B cell (primary cell): ENCODE measurements around the gene TEKT2. TPM values are rescaled to one million over a fixed set of nuclear protein-coding genes. Genes with fewer than 3 reads are reported as not detected.

ENCODE experiments used
- ATAC-seq: fragments of 200-7000 bp; cut with Tn5 transposase; one replicate; pipeline ENCODE4 v1.10.0; 2021; ENCODE audit warnings: low read depth, mild to moderate bottlenecking, moderate number of reproducible peaks, moderate library complexity
- CTCF ChIA-PET: fragments of 350-600 bp; sonication (Branson Sonifier 250); formaldehyde crosslinking; loops from one replicate; lab custom pipeline; 2021; ENCODE audit warnings: antibody characterized with exemption, inconsistent platforms; lab: Charles Lee
- POLR2A ChIA-PET: fragments of 350-600 bp; sonication (Branson Sonifier 250); formaldehyde crosslinking; loops from one replicate; lab custom pipeline; 2021; ENCODE audit warnings: antibody characterized with exemption; lab: Charles Lee
- DNase-seq: peaks from one replicate; pipeline ENCODE4 v3.0.0; 2013
- H2AFZ ChIP-seq: 2 replicates; pipeline ENCODE4 v1.6.1; 2012; ENCODE audit warnings: mild to moderate bottlenecking, low read depth, low read length; ENCODE audit not compliant: insufficient read depth, poor library complexity, severe bottlenecking
- H3K27ac ChIP-seq, 2 donors: 1 replicate in 1 of 2; 2 replicates in 1 of 2; pipeline ENCODE4 v1.5.1; 2012 to 2013; ENCODE audit warnings: low read length in 2 of 2, mild to moderate bottlenecking in 2 of 2, moderate library complexity in 1 of 2
- H3K27me3 ChIP-seq, 4 experiments: fragments of 200-600 bp in 1 of 4; sonication (generic) in 1 of 4; replicated peaks in 1 of 4; 1 replicate in 2 of 4; 2 replicates in 2 of 4; pipeline versions ENCODE4 v1.6.1 to v1.7.0; 2013 to 2016; ENCODE audit warnings: low read length in 3 of 4, mild to moderate bottlenecking in 2 of 4, mixed read lengths in 1 of 4, moderate library complexity in 1 of 4; ENCODE audit not compliant: insufficient read depth in 4 of 4, control insufficient read depth in 3 of 4; ENCODE audit errors: control extremely low read depth in 1 of 4
- H3K36me3 ChIP-seq, 2 experiments: replicated peaks in 1 of 2; 1 replicate in 1 of 2; 2 replicates in 1 of 2; pipeline versions ENCODE4 v1.6.1 to v1.7.1; 2013; ENCODE audit warnings: low read length in 1 of 2; ENCODE audit not compliant: insufficient read depth in 2 of 2, control insufficient read depth in 1 of 2; ENCODE audit errors: control extremely low read depth in 1 of 2, extremely low read depth in 1 of 2
- H3K4me1 ChIP-seq, 2 donors: fragments of 200-600 bp in 1 of 2; sonication (generic) in 1 of 2; 1 replicate in 1 of 2; 2 replicates in 1 of 2; pipeline versions ENCODE4 v1.5.1 to v1.6.1; 2013 to 2017; ENCODE audit warnings: low read length in 2 of 2; ENCODE audit not compliant: control insufficient read depth in 2 of 2, insufficient read depth in 2 of 2
- H3K4me2 ChIP-seq: replicated peaks from 2 replicates; pipeline ENCODE3; 2012; ENCODE audit warnings: mild to moderate bottlenecking, low read depth, low read length; ENCODE audit not compliant: poor library complexity, severe bottlenecking
- H3K4me3 ChIP-seq, 5 experiments: fragments of 200-600 bp in 1 of 5; sonication (generic) in 1 of 5; 1 replicate in 3 of 5; 2 replicates in 2 of 5; pipeline versions ENCODE4 v1.5.1 to v1.7.0; 2011 to 2016; ENCODE audit warnings: low read length in 4 of 5, mild to moderate bottlenecking in 4 of 5, low read depth in 2 of 5, control low read depth in 1 of 5, moderate library complexity in 1 of 5; ENCODE audit not compliant: insufficient read depth in 1 of 5; ENCODE audit errors: control extremely low read depth in 1 of 5, extremely low read depth in 1 of 5
- H3K79me2 ChIP-seq: fragments of 200-600 bp; sonication (generic); one replicate; pipeline ENCODE4 v1.6.0; 2016; ENCODE audit warnings: low read length; ENCODE audit not compliant: control insufficient read depth, insufficient read depth
- H3K9ac ChIP-seq: fragments of 200-600 bp; sonication (generic); 2 replicates; pipeline ENCODE4 v1.6.1; 2017; ENCODE audit warnings: mild to moderate bottlenecking, low read length, moderate library complexity
- H3K9me3 ChIP-seq, 3 donors: one replicate each; pipeline versions ENCODE4 v1.6.1 to v1.7.1; 2013; ENCODE audit warnings: low read length in 2 of 3; ENCODE audit not compliant: control insufficient read depth in 2 of 3, insufficient read depth in 1 of 3; ENCODE audit errors: control extremely low read depth in 1 of 3
- H4K20me1 ChIP-seq: 2 replicates; pipeline ENCODE4 v1.6.0; 2012; ENCODE audit warnings: mild to moderate bottlenecking, low read length; ENCODE audit not compliant: insufficient read depth, control insufficient read depth, poor library complexity, severe bottlenecking
- H3K27ac Mint-ChIP-seq: one replicate; pipeline ENCODE4 v1.8.0; 2021; ENCODE audit warnings: mixed read lengths
- H3K27me3 Mint-ChIP-seq: one replicate; pipeline ENCODE4 v1.8.0; 2021; ENCODE audit warnings: mixed read lengths
- H3K4me1 Mint-ChIP-seq: one replicate; pipeline ENCODE4 v1.8.0; 2021; ENCODE audit warnings: mixed read lengths
- H3K4me3 Mint-ChIP-seq: one replicate; pipeline ENCODE4 v1.8.0; 2021; ENCODE audit warnings: mixed read lengths
- H3K9me3 Mint-ChIP-seq: one replicate; pipeline ENCODE4 v1.8.0; 2022; ENCODE audit warnings: mixed read lengths; ENCODE audit not compliant: insufficient read depth
- EZH2 ChIP-seq: IDR thresholded peaks from 2 replicates; pipeline ENCODE4 v1.6.1; 2012; ENCODE audit warnings: borderline replicate concordance, low read depth, mild to moderate bottlenecking, moderate library complexity, low read length; ENCODE audit not compliant: insufficient read depth, poor library complexity, severe bottlenecking
- WGBS: methylation state at CpG from one replicate; pipeline ENCODE4 v1.1.5; 2013; ENCODE audit warnings: missing lambda C conversion rate; ENCODE audit not compliant: insufficient coverage; 5-methylcytosine and 5-hydroxymethylcytosine counted together
- intact Hi-C: fragments of 100-400 bp; cut with micrococcal nuclease; formaldehyde crosslinking; loops from one replicate; pipeline ENCODE4 v1.10.0; 2022
- polyA plus RNA-seq: library from polyadenylated mRNA; depleted of rRNA; stranded (reverse); fragments of >200 nt; gene quantifications from 2 replicates; pipeline ENCODE4 v1.2.3, GENCODE V29; 2012
- total RNA-seq, 2 donors: library from RNA; stranded (reverse); fragments of 120-200 nt in 1 of 2; gene quantifications; 1 replicate in 1 of 2; 2 replicates in 1 of 2; pipeline versions ENCODE4 v1.2.3 to v1.2.4, GENCODE V29; 2013 to 2022
- TF ChIP-seq, protein P1 (sequence below): fragments of 200-600 bp; IDR thresholded peaks from one replicate; pipeline ENCODE4 v1.8.0; 2022; ENCODE audit warnings: antibody characterized with exemption, mild to moderate bottlenecking

TEKT2 gene
- total and polyA plus RNA-seq, 2 donors (not counting 1 experiment from before 2014, with no cell fraction given) = not detected

DNA sequence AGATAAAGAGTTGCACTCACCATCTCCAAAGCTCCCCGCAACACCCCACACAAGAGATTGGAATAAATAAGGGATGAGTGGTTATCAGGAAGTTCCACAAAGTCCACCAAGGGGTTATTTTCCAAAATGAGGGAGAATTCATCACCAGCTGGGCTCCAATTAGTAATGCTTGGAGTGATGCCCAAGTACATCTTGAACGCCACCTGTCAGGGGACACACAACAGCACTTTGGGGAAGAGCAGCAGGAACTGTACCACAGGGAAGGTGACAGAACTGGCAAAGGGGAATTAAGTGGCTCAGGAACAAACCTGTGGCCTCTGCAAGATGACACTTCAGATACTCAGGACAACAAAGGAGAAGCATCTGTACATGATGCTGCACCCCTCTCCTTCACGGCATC, 53.9 kb downstream of the TEKT2 start:
- H3K27ac Mint-ChIP-seq = no peak overlapping the region
- intact Hi-C loops = no loop called here
- no peak for TF ChIP-seq EZH2
- TF ChIP-seq, protein P1, sequence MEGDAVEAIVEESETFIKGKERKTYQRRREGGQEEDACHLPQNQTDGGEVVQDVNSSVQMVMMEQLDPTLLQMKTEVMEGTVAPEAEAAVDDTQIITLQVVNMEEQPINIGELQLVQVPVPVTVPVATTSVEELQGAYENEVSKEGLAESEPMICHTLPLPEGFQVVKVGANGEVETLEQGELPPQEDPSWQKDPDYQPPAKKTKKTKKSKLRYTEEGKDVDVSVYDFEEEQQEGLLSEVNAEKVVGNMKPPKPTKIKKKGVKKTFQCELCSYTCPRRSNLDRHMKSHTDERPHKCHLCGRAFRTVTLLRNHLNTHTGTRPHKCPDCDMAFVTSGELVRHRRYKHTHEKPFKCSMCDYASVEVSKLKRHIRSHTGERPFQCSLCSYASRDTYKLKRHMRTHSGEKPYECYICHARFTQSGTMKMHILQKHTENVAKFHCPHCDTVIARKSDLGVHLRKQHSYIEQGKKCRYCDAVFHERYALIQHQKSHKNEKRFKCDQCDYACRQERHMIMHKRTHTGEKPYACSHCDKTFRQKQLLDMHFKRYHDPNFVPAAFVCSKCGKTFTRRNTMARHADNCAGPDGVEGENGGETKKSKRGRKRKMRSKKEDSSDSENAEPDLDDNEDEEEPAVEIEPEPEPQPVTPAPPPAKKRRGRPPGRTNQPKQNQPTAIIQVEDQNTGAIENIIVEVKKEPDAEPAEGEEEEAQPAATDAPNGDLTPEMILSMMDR = no peak

More for the DNA sequence above, 53.9 kb downstream of the TEKT2 start:
- no peaks in the 10 kb centered on the region for H3K9me3 ChIP-seq
- no peak for ATAC-seq
- CTCF ChIA-PET = no interaction called here
- H3K36me3 ChIP-seq = peaks cover 0 to 42% of the 10 kb centered on the region in 2 experiments
- H3K4me2 ChIP-seq = no peak overlapping the region
- H3K27ac ChIP-seq = no peak overlapping the region
- peaks cover 11% of the 10 kb centered on the region for H3K4me1 Mint-ChIP-seq
- peaks cover 0 to 5% of the 10 kb centered on the region in 2 donors for H3K4me1 ChIP-seq
- H3K9ac ChIP-seq = no peak overlapping the region
- POLR2A ChIA-PET = no interaction called here
- peaks cover 8% of the 10 kb centered on the region for H4K20me1 ChIP-seq
- H3K4me3 ChIP-seq = no peak overlapping the region
- no peak overlapping the region for H2AFZ ChIP-seq
- DNase-seq = no peak
- H3K9me3 Mint-ChIP-seq = no peaks in the 10 kb centered on the region
- no peaks in the 10 kb centered on the region for H3K27me3 ChIP-seq
- WGBS = 93% methylated on average over 2 of the region's 3 CpGs
- H3K79me2 ChIP-seq = peaks cover 24% of the 10 kb centered on the region
- no peak overlapping the region for H3K4me3 Mint-ChIP-seq
- H3K27me3 Mint-ChIP-seq = no peaks in the 10 kb centered on the region

Other genes with a start within 250 kb of the TEKT2 start
- 38.8 and 41.3 TPM in 2 replicates for gene AGO1, start 200.9 kb upstream of the TEKT2 start, total RNA-seq
- gene AGO1, start 200.9 kb upstream of the TEKT2 start, polyA plus RNA-seq = 8.1 and 10.1 TPM in 2 replicates
- gene AGO3, start 153.0 kb upstream of the TEKT2 start, total RNA-seq = 44.9 and 52.5 TPM in 2 replicates
- gene AGO3, start 153.0 kb upstream of the TEKT2 start, polyA plus RNA-seq = 5.1 and 9.0 TPM in 2 replicates
- 20.9 and 24.0 TPM in 2 replicates for gene ADPRS, start 4.8 kb downstream of the TEKT2 start, total RNA-seq
- gene ADPRS, start 4.8 kb downstream of the TEKT2 start, polyA plus RNA-seq = 15.0 and 17.4 TPM in 2 replicates
- 0.17 TPM in 2 replicates for gene COL8A2, start 41.1 kb downstream of the TEKT2 start, total RNA-seq
- gene COL8A2, start 41.1 kb downstream of the TEKT2 start, polyA plus RNA-seq = not detected in 2 replicates
- gene TRAPPC3, start 65.4 kb downstream of the TEKT2 start, total RNA-seq = 42.1 and 45.2 TPM in 2 replicates
- gene TRAPPC3, start 65.4 kb downstream of the TEKT2 start, polyA plus RNA-seq = 40.5 and 50.3 TPM in 2 replicates
- 65.2 and 66.4 TPM in 2 replicates for gene MAP7D1, start 72.1 kb downstream of the TEKT2 start, total RNA-seq
- gene MAP7D1, start 72.1 kb downstream of the TEKT2 start, polyA plus RNA-seq = 44.2 and 75.6 TPM in 2 replicates
- gene THRAP3, start 140.3 kb downstream of the TEKT2 start, total RNA-seq = 153 and 159 TPM in 2 replicates
- gene THRAP3, start 140.3 kb downstream of the TEKT2 start, polyA plus RNA-seq = 34.5 and 64.1 TPM in 2 replicates
- 1.8 and 2.6 TPM in 2 replicates for gene SH3D21, start 222.3 kb downstream of the TEKT2 start, total RNA-seq
- 0.49 and 0.79 TPM in 2 replicates for gene SH3D21, start 222.3 kb downstream of the TEKT2 start, polyA plus RNA-seq
- 1.4 and 2.9 TPM in 2 replicates for gene EVA1B, start 239.6 kb downstream of the TEKT2 start, total RNA-seq
- gene EVA1B, start 239.6 kb downstream of the TEKT2 start, polyA plus RNA-seq = 0.67 and 1.2 TPM in 2 replicates